ENCODE results near the gene SLIT3.

GRCh38 chr5:168697034-168697720, 603.8 kb downstream of the SLIT3 start:
- no peak for TF ChIP-seq CREB1 (CRISPR knock-in tag; IDR thresholded peaks at IDR 0.05; ENCODE audit: low read depth)
- TF ChIP-seq CTCF (conservative IDR thresholded peaks at IDR 0.05; ENCODE audit: low read depth in 2 of 2): no peak
- TF ChIP-seq POLR2AphosphoS5 (IDR thresholded peaks at IDR 0.05; ENCODE audit: low read depth): no peak
- TF ChIP-seq EZH2phosphoT487 (IDR thresholded peaks at IDR 0.05; ENCODE audit: unreplicated experiment): no peak
- no peak for TF ChIP-seq STAT1 (IDR thresholded peaks at IDR 0.05; ENCODE audit: unreplicated experiment)
- TF ChIP-seq EZH2 (IDR thresholded peaks at IDR 0.05; ENCODE audit: low read depth, unreplicated experiment): no peak
- TF ChIP-seq REST (IDR thresholded peaks at IDR 0.05; ENCODE audit: unreplicated experiment): no peak

Measured in GM23338 (cell line).